KG1 (cell line): Measurements from ENCODE around the gene DTD1.
"Not testable (repeated sequence)": the region's sequence is repeated elsewhere in the genome, so short reads cannot be mapped to it uniquely, and the experiment has no call there.

Experiments used
- DNase-seq: peaks from one replicate; lab custom pipeline; 2025; lab: John Stamatoyannopoulos, UW

The DTD1 gene

GRCh38 chr20:18740726-18741125, 152.9 kb downstream of the DTD1 start:
- DNase-seq = no peak

- no peak for DNase-seq
Measured at GRCh38 chr20:18742841-18743240, 155.0 kb downstream of the DTD1 start.

- no peak for DNase-seq
Measured at GRCh38 chr20:18743665-18744440, 156.0 kb downstream of the DTD1 start.

GRCh38 chr20:18747090-18747489, 159.2 kb downstream of the DTD1 start:
- DNase-seq = no peak

GRCh38 chr20:18748987-18749386, 161.1 kb downstream of the DTD1 start:
- DNase-seq = no peak

GRCh38 chr20:18749528-18749927, 161.7 kb downstream of the DTD1 start:
- no peak for DNase-seq

- no peak for DNase-seq
Measured at GRCh38 chr20:18750735-18751134, 162.9 kb downstream of the DTD1 start.

GRCh38 chr20:18754030-18754652, 166.3 kb downstream of the DTD1 start:
- peak; percentile 30 for DNase-seq

- no peak for DNase-seq
Measured at GRCh38 chr20:18754653-18755045, 166.8 kb downstream of the DTD1 start.

GRCh38 chr20:18760852-18761251, 173.0 kb downstream of the DTD1 start:
- not testable (repeated sequence) for DNase-seq

GRCh38 chr20:18767676-18768075, 179.8 kb downstream of the DTD1 start:
- DNase-seq = no peak

- no peak for DNase-seq
Measured at GRCh38 chr20:18773566-18773965, 185.7 kb downstream of the DTD1 start.

- no peak for DNase-seq
Measured at GRCh38 chr20:18774207-18774606, 186.4 kb downstream of the DTD1 start.

- no peak for DNase-seq
Measured at GRCh38 chr20:18775633-18776032, 187.8 kb downstream of the DTD1 start.

GRCh38 chr20:18778690-18779392, 191.0 kb downstream of the DTD1 start:
- no peak for DNase-seq

- no peak for DNase-seq
Measured at GRCh38 chr20:18780385-18781130, 192.7 kb downstream of the DTD1 start.

- DNase-seq = no peak
Measured at GRCh38 chr20:18781509-18781908, 193.7 kb downstream of the DTD1 start.

- DNase-seq = no peak
Measured at GRCh38 chr20:18783385-18783959, 195.6 kb downstream of the DTD1 start.

- DNase-seq = not testable (repeated sequence)
Measured at GRCh38 chr20:18787046-18787445, 199.2 kb downstream of the DTD1 start.

GRCh38 chr20:18788021-18788420, 200.2 kb downstream of the DTD1 start:
- DNase-seq = no peak

- no peak for DNase-seq
Measured at GRCh38 chr20:18790787-18791186, 202.9 kb downstream of the DTD1 start.
